ENCODE results near the gene SGCG.

The SGCG gene

GRCh38 chr13:23372264-23372906 lies 191.6 kb downstream of the SGCG start:
- peaks cover 43% of the 10 kb centered on the region for H3K4me1 Mint-ChIP-seq (ENCODE audit: low read depth)
- H3K36me3 Mint-ChIP-seq (ENCODE audit: low read depth): peaks cover 67% of the 10 kb centered on the region
- H3K27ac Mint-ChIP-seq: peak overlapping the region; percentile 6
- no peaks in the 10 kb centered on the region for H3K27me3 Mint-ChIP-seq
- peak overlapping the region; percentile 48 for H3K4me3 Mint-ChIP-seq
- H3K9me3 Mint-ChIP-seq: no peaks in the 10 kb centered on the region
- DNase-seq: no peak

Measured in activated T-cell treated with anti-CD3 and anti-CD28 coated beads, Interleukin-2, amount 50 U/mL, for 24 hours (primary cell).